ENCODE results near the gene BCAS3. TPM values are rescaled to one million over a fixed set of nuclear protein-coding genes. Genes with fewer than 3 reads are reported as not detected.
"Not testable (repeated sequence)": the region's sequence is repeated elsewhere in the genome, so short reads cannot be mapped to it uniquely, and the experiment has no call there.

BCAS3 gene
- total RNA-seq, 1 donor from 2014 or later, result 44.8 TPM

GRCh38 chr17:60671482-60671881 lies 6.2 kb upstream of the BCAS3 start:
- Mint-ChIP-seq H3K36me3 (ENCODE audit: unreplicated experiment) (no peaks in the 10 kb centered on the region), H3K27ac (ENCODE audit: unreplicated experiment) (no peak overlapping the region), H3K9me3 (ENCODE audit: unreplicated experiment) (peaks cover 5% of the 10 kb centered on the region), H3K4me3 (ENCODE audit: unreplicated experiment) (no peak overlapping the region), H3K27me3 (ENCODE audit: unreplicated experiment) (peaks cover 1% of the 10 kb centered on the region), H3K4me1 (ENCODE audit: low read depth, unreplicated experiment) (no peaks in the 10 kb centered on the region)
- TF ChIP-seq CTCF (IDR thresholded peaks at IDR 0.05; ENCODE audit: partially characterized antibody, unreplicated experiment), result no peak
- DNase-seq, result no peak

GRCh38 chr17:60674637-60675036 lies 3.0 kb upstream of the BCAS3 start:
- H3K27ac Mint-ChIP-seq (ENCODE audit: unreplicated experiment); DNase-seq; H3K36me3 Mint-ChIP-seq (ENCODE audit: unreplicated experiment); H3K4me1 Mint-ChIP-seq (ENCODE audit: low read depth, unreplicated experiment); H3K4me3 Mint-ChIP-seq (ENCODE audit: unreplicated experiment); H3K27me3 Mint-ChIP-seq (ENCODE audit: unreplicated experiment): not testable (repeated sequence)
- H3K9me3 Mint-ChIP-seq (ENCODE audit: unreplicated experiment), result peaks cover 12% of the 10 kb centered on the region

- Mint-ChIP-seq H3K4me3 (ENCODE audit: unreplicated experiment) (peak overlapping the region; percentile 40), H3K9me3 (ENCODE audit: unreplicated experiment) (peaks cover 10% of the 10 kb centered on the region), H3K27ac (ENCODE audit: unreplicated experiment) (no peak overlapping the region), H3K27me3 (ENCODE audit: unreplicated experiment) (peaks cover 4% of the 10 kb centered on the region), H3K4me1 (ENCODE audit: low read depth, unreplicated experiment) (peaks cover 6% of the 10 kb centered on the region), H3K36me3 (ENCODE audit: unreplicated experiment) (no peaks in the 10 kb centered on the region)
- no peak for TF ChIP-seq CTCF (IDR thresholded peaks at IDR 0.05; ENCODE audit: partially characterized antibody, unreplicated experiment)
- DNase-seq, result no peak
Measured at GRCh38 chr17:60675997-60676396, 1.7 kb upstream of the BCAS3 start.

GRCh38 chr17:60676758-60677307 lies 818 bp upstream of the BCAS3 start:
- no peak for TF ChIP-seq CTCF (IDR thresholded peaks at IDR 0.05; ENCODE audit: partially characterized antibody, unreplicated experiment)
- Mint-ChIP-seq H3K9me3 (ENCODE audit: unreplicated experiment) (peaks cover 10% of the 10 kb centered on the region), H3K4me1 (ENCODE audit: low read depth, unreplicated experiment) (peaks cover 6% of the 10 kb centered on the region), H3K36me3 (ENCODE audit: unreplicated experiment) (no peaks in the 10 kb centered on the region), H3K4me3 (ENCODE audit: unreplicated experiment) (peak overlapping the region; percentile 100), H3K27me3 (ENCODE audit: unreplicated experiment) (peaks cover 4% of the 10 kb centered on the region), H3K27ac (ENCODE audit: unreplicated experiment) (peak overlapping the region; percentile 65)
- no peak for DNase-seq

GRCh38 chr17:60678118-60678444 lies 430 bp downstream of the BCAS3 start:
- no peak for DNase-seq
- peaks cover 10% of the 10 kb centered on the region for H3K9me3 Mint-ChIP-seq (ENCODE audit: unreplicated experiment)
- TF ChIP-seq CTCF (IDR thresholded peaks at IDR 0.05; ENCODE audit: partially characterized antibody, unreplicated experiment), result no peak
- peak overlapping the region; percentile 95 for H3K27ac Mint-ChIP-seq (ENCODE audit: unreplicated experiment)
- peaks cover 6% of the 10 kb centered on the region for H3K4me1 Mint-ChIP-seq (ENCODE audit: low read depth, unreplicated experiment)
- no peaks in the 10 kb centered on the region for H3K36me3 Mint-ChIP-seq (ENCODE audit: unreplicated experiment)
- H3K27me3 Mint-ChIP-seq (ENCODE audit: unreplicated experiment), result peaks cover 4% of the 10 kb centered on the region
- H3K4me3 Mint-ChIP-seq (ENCODE audit: unreplicated experiment), result peak overlapping the region; percentile 100

Data from glutamatergic neuron (in vitro differentiated cells).